Lower leg skin (tissue), 3 donors: Measurements from ENCODE around the gene TTYH2.

Experiments
- POLR2A ChIP-seq, 2 donors: fragments of 450-650 bp; IDR thresholded peaks; one replicate each; pipeline ENCODE4 v1.6.1; 2016 to 2017; ENCODE audit warnings: antibody characterized with exemption in 2 of 2, mild to moderate bottlenecking in 1 of 2, moderate library complexity in 1 of 2
- TF ChIP-seq, protein P1 (sequence below), 3 donors: fragments of 450-650 bp; IDR thresholded peaks; one replicate each; pipeline ENCODE4 v1.5.1; 2016; ENCODE audit warnings: antibody characterized with exemption in 3 of 3, mild to moderate bottlenecking in 3 of 3, moderate library complexity in 2 of 3

DNA sequence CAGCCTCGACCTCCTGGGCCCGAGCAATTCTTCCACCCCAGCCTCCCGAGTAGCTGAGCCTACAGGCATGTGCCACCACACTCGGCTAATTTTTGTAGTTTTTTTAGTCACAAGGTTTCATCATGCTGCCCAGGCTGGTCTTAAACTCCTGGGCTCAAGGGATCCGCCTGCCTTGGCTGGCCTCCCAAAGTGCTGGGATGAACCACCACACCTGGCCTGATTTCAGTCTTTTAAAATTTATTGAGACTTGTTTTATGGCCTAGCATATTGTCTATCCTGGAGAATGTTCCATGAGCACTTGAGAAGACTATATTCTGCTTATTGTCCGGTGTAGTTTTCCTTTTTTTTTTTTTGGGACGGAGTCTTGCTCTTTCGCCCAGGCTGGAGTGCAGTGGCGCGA, 79.1 kb downstream of the TTYH2 start:
- TF ChIP-seq, protein P1, sequence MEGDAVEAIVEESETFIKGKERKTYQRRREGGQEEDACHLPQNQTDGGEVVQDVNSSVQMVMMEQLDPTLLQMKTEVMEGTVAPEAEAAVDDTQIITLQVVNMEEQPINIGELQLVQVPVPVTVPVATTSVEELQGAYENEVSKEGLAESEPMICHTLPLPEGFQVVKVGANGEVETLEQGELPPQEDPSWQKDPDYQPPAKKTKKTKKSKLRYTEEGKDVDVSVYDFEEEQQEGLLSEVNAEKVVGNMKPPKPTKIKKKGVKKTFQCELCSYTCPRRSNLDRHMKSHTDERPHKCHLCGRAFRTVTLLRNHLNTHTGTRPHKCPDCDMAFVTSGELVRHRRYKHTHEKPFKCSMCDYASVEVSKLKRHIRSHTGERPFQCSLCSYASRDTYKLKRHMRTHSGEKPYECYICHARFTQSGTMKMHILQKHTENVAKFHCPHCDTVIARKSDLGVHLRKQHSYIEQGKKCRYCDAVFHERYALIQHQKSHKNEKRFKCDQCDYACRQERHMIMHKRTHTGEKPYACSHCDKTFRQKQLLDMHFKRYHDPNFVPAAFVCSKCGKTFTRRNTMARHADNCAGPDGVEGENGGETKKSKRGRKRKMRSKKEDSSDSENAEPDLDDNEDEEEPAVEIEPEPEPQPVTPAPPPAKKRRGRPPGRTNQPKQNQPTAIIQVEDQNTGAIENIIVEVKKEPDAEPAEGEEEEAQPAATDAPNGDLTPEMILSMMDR (IDR thresholded peaks at IDR 0.05): no peak
- no peak for TF ChIP-seq POLR2A (IDR thresholded peaks at IDR 0.05)
